A673 (cell line): ENCODE results near the gene SNAPC2. TPM values are rescaled to one million over a fixed set of nuclear protein-coding genes. Genes with fewer than 3 reads are reported as not detected.

ENCODE experiments used
- BruUV-seq: library from RNA; stranded (reverse); fragments of 400-500 nt; replicated peaks from 2 replicates; lab custom pipeline; 2021; lab: Mats Ljungman, UMichigan
- CTCF ChIA-PET: fragments of 300-600 bp; sonication (Branson Sonifier 250); formaldehyde crosslinking; loops from one replicate; lab custom pipeline; 2022; ENCODE audit warnings: antibody characterized with exemption; lab: Charles Lee
- POLR2A ChIA-PET: fragments of 300-600 bp; sonication (Branson Sonifier 250); formaldehyde crosslinking; loops from one replicate; lab custom pipeline; 2022; ENCODE audit warnings: antibody characterized with exemption; ENCODE audit not compliant: low non-redundant PET; lab: Charles Lee
- DNase-seq: peaks from one replicate; pipeline ENCODE4 v3.0.0-alpha.2; 2015; ENCODE audit warnings: low spot score
- H3K27ac ChIP-seq: fragments of 200-600 bp; sonication (generic); 2 replicates; pipeline ENCODE4 v1.5.1; 2016; ENCODE audit warnings: mixed run types, low read depth, mild to moderate bottlenecking, mixed read lengths, antibody characterized with exemption, low read length; ENCODE audit not compliant: poor library complexity, severe bottlenecking
- H3K27me3 ChIP-seq: fragments of 200-600 bp; sonication (generic); replicated peaks from 2 replicates; pipeline ENCODE4 v1.6.1; 2017; ENCODE audit warnings: mixed run types, low read depth, mild to moderate bottlenecking, mixed read lengths, antibody characterized with exemption, low read length; ENCODE audit not compliant: insufficient read depth, poor library complexity
- H3K36me3 ChIP-seq: fragments of 200-600 bp; sonication (generic); 2 replicates; pipeline ENCODE4 v1.6.1; 2016; ENCODE audit warnings: mixed run types, mild to moderate bottlenecking, mixed read lengths, antibody characterized with exemption, low read length; ENCODE audit not compliant: insufficient read depth, poor library complexity, severe bottlenecking
- H3K4me1 ChIP-seq: fragments of 200-600 bp; sonication (generic); 2 replicates; pipeline ENCODE4 v1.6.1; 2017; ENCODE audit warnings: mixed run types, mild to moderate bottlenecking, mixed read lengths, antibody characterized with exemption, low read length; ENCODE audit not compliant: insufficient read depth, poor library complexity, severe bottlenecking
- H3K4me3 ChIP-seq: fragments of 200-600 bp; sonication (generic); 2 replicates; pipeline ENCODE4 v1.5.1; 2016; ENCODE audit warnings: low read depth, mixed run types, mild to moderate bottlenecking, mixed read lengths, low read length; ENCODE audit not compliant: poor library complexity, severe bottlenecking
- H3K9me3 ChIP-seq: fragments of 200-600 bp; sonication (generic); 2 replicates; pipeline ENCODE4 v1.6.1; 2016; ENCODE audit warnings: mixed run types, low read depth, mild to moderate bottlenecking, mixed read lengths, antibody characterized with exemption, low read length; ENCODE audit not compliant: poor library complexity, severe bottlenecking
- CTCF ChIP-seq: fragments of 300-800, 200-600 bp; sonication (generic); conservative IDR thresholded peaks from 2 replicates; pipeline ENCODE4 v1.5.1; 2017; ENCODE audit warnings: low read depth, mild to moderate bottlenecking, antibody characterized with exemption, low read length, moderate library complexity, mixed read lengths
- EZH2 ChIP-seq: fragments of 200-600 bp; sonication (generic); IDR thresholded peaks from 2 replicates; pipeline ENCODE4 v1.6.1; 2017; ENCODE audit warnings: borderline replicate concordance, low read depth, mild to moderate bottlenecking, mixed read lengths, antibody characterized with exemption, low read length; ENCODE audit not compliant: poor library complexity, severe bottlenecking
- intact Hi-C: fragments of 100-400 bp; cut with micrococcal nuclease; formaldehyde crosslinking; loops from one replicate; pipeline ENCODE4 v1.10.0; 2022; ENCODE audit not compliant: unreplicated experiment
- total RNA-seq: library from RNA; stranded (reverse); gene quantifications from 2 replicates; pipeline ENCODE4 v1.2.3, GENCODE V29; 2021

The SNAPC2 gene
- total RNA-seq, 1 experiment from 2014 or later = 30.2 TPM

- ChIA-PET CTCF (no interaction called here), POLR2A (no interaction called here)
- H3K4me1 ChIP-seq = no peaks in the 10 kb centered on the region
- no peak overlapping the region for H3K27ac ChIP-seq
- no TSS peak for BruUV-seq
- H3K4me3 ChIP-seq = no peak overlapping the region
- peaks cover 83% of the 10 kb centered on the region for H3K36me3 ChIP-seq
- intact Hi-C loops = no loop called here
- no peaks in the 10 kb centered on the region for H3K9me3 ChIP-seq
- TF ChIP-seq CTCF (no peak), EZH2 (no peak)
- H3K27me3 ChIP-seq = no peaks in the 10 kb centered on the region
- no peak for DNase-seq
Observed at GRCh38 chr19:7934766-7935165, 14.6 kb downstream of the SNAPC2 start.

- no peak overlapping the region for H3K4me3 ChIP-seq
- ChIA-PET CTCF (no interaction called here), POLR2A (no interaction called here)
- H3K27me3 ChIP-seq = no peaks in the 10 kb centered on the region
- peaks cover 41% of the 10 kb centered on the region for H3K36me3 ChIP-seq
- intact Hi-C loops = loop anchor here (5.0 kb wide), 1 partner anchor 61 kb away; no protein-coding TSS in a partner anchor
- no peak for DNase-seq
- TF ChIP-seq EZH2 (no peak), CTCF (no peak)
- no peaks in the 10 kb centered on the region for H3K9me3 ChIP-seq
- H3K4me1 ChIP-seq = peaks cover 3% of the 10 kb centered on the region
- no peak overlapping the region for H3K27ac ChIP-seq
- no TSS peak for BruUV-seq
Observed at GRCh38 chr19:7940841-7941240, 20.7 kb downstream of the SNAPC2 start.

- Histone ChIP-seq H3K27me3 (no peaks in the 10 kb centered on the region), H3K36me3 (peaks cover 32% of the 10 kb centered on the region), H3K4me3 (peak overlapping the region; percentile 94), H3K27ac (peak overlapping the region; percentile 99), H3K4me1 (peaks cover 3% of the 10 kb centered on the region), H3K9me3 (no peaks in the 10 kb centered on the region)
- CTCF ChIA-PET = interaction anchor here (0.6 kb wide), 1 partner anchor 24 kb away, joined by 3 read pairs; no protein-coding TSS in a partner anchor
- intact Hi-C loops = loop anchor here (5.0 kb wide), 1 partner anchor 60 kb away; no protein-coding TSS in a partner anchor
- no peak for TF ChIP-seq CTCF
- no peak for TF ChIP-seq EZH2
- TSS peak; percentile 36 for BruUV-seq
- POLR2A ChIA-PET = no interaction called here
- no peak for DNase-seq
Observed at GRCh38 chr19:7941895-7942596, 21.9 kb downstream of the SNAPC2 start.
